HG02943 (cell line): ENCODE results near the gene GRIK4.

Source experiments
- ATAC-seq: cut with Tn5 transposase; IDR thresholded peaks from one replicate; pipeline ENCODE4 v1.9.1; 2021; ENCODE audit warnings: mild to moderate bottlenecking, low read depth, moderate library complexity; ENCODE audit not compliant: unreplicated experiment

GRIK4 gene

DNA sequence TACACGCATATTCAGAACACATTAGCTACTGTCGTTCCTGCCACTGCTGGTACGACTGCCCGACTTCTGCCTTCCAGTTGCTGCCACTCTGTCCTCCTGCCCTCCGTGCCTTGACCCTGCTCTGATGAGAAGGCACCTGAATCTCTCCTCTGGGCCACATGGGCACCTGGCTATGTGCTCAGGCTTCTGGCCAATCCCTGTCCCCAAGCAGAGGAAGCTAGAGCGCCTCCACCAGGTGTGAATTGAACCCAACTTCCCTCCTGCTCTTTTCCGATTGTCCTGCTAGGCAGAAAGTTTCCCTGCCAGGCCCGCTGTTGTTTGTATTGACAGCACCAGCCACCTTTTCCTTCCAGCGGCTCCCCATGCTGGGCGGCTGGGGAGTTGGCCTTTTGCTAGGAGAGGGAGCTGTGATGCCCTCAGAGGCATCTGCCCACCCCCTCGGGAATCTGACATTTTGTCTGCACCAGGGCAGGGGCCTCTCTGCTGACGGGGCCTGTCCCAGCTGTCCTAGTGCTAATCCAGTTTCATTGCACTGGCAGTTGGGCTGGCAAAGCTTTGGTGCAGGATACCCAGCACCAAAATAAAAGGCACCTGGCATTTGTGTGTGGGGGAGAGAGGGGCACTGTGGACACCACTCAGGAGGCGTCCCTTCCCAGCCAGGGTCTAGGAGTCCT, 118.0 kb downstream of the GRIK4 start:
- ATAC-seq: no peak

- ATAC-seq: no peak
Observed at GRCh38 chr11:120630122-120630521, 118.6 kb downstream of the GRIK4 start.

DNA sequence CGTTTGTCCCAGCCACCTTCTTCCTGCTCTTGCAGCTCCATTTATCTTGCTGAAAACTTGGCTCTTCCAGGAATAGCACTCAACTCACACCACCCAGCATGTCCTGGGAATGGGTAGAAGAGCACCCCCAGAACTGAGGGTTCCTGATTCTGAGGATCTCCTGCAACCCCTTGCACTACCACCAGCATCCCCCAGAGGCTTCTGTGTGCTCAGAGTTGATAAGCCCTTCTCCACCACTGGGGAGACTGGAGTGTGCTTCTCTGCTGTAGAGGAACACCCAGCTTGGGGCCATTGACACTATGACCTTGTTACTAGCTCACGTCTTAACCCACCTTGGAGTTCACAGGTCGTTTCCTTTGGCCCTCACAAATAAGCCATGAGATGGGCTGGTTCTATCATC, 121.0 kb downstream of the GRIK4 start:
- ATAC-seq: no peak

DNA sequence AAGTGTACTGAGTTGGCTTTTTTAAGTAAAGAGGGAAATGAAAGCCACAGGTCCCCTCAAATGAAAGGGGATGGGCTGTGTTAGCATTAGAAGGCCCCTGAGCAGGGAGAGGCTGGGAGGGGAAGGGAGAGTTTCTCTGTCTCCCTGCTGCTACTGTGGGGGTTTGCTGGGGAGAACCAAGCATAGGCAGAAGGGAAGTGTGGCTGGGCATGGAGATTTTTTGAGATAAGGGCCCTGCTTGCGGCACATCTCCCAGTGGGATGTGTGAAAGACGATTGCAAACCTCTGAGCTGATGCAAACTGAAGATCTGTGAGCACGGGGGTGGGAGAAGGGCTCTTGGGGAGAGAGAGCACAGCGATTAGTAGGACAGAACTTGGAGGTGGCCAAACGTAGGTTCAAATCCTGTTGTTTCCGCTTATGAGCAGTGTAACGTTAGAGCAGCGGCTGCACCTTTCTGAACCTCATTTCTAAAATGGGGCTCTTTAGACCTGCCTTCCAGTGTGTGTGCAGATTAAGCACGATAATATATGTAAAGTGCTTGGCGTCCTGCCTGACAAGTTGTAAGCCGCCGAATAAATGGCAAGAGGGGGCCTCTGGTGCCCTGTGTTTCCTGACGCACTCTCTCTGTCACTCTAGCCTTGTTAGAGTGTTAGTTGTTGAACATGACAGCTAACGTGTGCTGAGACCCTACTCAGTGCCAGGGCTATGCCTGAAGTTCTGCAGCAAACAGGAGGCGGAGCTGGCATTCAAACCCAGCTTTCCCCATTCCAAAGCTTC, 122.3 kb downstream of the GRIK4 start:
- ATAC-seq: no peak

- ATAC-seq: no peak
Observed at GRCh38 chr11:120634706-120635105, 123.2 kb downstream of the GRIK4 start.

DNA sequence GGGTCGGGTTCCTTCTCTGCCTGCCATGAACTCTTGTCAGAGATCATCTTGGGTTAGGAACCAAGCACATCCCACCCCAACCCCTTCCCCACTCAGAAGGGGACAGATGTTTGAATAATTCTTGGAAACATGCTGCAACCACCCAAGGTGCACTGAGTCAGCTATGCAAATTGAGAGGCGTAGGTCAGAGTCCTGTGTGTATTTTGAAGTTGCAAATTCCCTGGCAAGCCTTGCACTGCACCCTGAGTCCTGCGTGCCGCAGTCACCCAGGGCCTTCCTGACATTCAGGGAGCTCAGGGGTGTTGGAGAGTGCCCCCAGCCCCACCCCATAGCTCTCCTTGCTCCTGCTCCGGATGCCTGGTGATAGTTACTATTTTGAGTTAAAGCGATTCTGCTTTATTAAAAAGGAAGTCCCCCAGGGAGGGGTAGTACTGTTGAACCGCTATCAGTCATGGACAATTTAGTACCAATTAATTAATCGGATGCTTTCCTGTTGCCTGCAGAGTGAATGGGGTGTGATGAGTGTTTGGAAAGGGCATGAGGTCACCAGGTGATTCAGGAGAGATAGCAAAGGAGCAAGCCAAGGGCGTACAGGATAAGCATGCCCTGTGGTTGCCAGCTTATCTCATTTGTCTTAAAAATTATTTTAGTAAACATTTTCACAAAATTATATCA, 123.7 kb downstream of the GRIK4 start:
- no peak for ATAC-seq

- no peak for ATAC-seq
Observed at GRCh38 chr11:120637131-120637530, 125.6 kb downstream of the GRIK4 start.

- ATAC-seq: no peak
Observed at GRCh38 chr11:120642196-120642894, 130.8 kb downstream of the GRIK4 start.

DNA sequence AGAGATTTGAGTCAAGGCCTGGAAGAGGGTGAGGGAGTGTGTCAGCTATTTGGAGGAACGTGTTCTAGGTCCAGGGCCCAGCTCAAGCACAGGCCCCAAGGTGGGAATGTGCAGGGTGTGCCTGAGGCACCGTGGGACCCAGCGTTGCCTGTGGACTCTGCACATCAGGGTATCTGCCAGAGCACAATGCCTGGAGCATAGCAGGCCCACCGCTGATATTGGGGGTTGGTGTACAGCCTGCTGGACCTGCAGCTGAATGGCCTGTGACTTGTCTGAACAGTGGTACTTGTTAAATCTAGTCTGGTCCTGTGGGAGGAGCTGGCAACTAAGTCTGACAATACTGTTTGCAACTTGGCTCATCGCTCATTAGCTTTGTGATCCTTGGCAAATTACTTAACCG, 131.7 kb downstream of the GRIK4 start:
- ATAC-seq: no peak

- no peak for ATAC-seq
Observed at GRCh38 chr11:120645639-120646038, 134.1 kb downstream of the GRIK4 start.

DNA sequence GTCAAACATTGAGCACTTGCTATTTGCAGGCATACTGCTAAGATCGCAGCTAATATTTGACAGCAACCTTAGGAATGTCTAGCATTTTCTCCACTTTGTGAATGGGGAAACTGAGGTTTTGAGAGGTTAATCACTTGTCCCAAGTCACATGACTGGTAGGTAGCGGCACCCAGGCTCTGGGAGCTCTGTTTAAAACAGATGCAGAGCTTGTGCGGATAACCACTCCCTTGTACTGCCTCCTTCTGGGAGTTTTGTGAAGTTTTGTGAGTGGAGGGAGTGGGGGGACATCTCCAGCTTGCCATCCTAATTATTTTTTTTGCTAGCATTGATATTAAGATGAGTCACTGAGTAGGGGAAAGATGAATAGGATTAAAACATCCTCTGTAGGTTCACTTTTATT, 134.7 kb downstream of the GRIK4 start:
- ATAC-seq: no peak

DNA sequence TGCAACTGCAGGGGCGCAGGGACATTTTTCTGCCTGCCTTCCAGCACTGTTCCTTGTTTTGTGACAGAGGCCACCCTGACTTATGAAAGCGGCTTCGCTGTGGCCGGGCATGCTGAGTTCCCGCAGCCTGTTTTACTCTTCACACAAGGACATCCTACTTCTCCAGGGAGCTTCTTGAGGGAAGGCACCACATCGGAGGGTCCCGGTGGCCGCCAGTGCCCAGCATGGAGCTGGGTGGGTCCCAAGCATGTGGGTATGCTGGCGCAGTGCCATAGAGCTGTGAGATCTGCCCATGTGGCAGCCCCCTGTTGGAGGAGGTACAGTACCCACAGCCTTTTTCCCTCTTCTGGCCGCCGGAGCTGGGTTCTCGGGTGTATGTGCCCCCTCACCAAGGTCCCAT, 136.1 kb downstream of the GRIK4 start:
- ATAC-seq: no peak

- ATAC-seq: no peak
Observed at GRCh38 chr11:120648771-120649170, 137.2 kb downstream of the GRIK4 start.

DNA sequence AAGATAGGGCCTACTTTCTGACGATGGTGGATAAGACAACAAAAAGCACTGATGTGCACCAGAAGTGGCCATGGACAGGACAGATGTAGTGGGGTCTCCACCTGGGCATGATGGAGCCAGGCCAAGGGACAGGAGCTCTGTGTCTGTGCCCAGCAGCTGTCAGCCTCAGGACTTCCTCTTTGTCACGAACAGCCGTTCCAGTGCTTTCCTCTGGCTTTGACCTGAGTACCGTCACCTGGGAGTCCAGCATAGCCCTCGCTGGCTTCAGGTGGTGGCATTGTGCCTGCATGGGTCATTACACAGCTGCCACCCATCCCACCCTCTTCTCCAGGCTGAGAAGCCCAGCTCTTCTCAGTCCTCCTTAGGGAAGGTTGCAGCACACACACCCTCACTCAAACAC, 137.8 kb downstream of the GRIK4 start:
- no peak for ATAC-seq

DNA sequence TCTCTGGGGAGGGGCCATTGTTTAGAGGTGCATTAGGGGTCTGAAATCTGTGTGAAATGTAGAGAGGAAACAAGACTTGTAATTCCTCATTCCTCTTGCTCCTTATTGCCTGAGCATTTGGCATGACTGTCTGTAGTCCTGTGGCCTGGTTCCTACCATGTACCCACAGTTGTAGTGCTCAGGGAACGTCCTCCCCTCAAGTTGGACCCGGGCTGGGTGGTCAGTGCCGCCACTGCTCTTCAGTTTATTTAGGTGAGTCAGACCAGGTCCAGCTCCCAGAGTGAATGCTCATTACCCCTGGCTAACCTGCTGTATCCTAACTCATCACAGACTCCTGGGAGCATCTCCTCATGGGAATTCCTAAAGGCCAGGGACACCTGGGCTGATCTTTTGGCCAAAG, 139.8 kb downstream of the GRIK4 start:
- ATAC-seq: no peak

DNA sequence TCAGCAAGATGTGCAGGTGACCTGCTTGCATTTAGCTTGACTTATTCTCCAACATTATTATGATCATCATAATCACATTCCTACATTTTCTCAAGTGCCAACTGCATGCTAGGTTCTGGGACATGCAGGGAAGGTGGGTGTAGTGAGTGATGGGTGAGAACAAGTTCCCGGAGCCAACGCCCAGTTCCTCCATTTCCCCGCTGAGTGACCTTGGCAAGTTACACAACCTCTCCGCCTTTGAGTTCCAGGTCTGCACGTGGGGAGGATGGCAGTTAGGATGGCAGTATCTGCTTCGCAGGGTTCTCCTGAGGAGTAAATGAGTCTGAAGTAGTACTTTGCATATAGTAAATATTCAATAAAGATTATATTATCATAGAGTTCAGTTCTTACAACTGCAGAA, 140.3 kb downstream of the GRIK4 start:
- ATAC-seq: no peak

- ATAC-seq: no peak
Observed at GRCh38 chr11:120652705-120653335, 141.3 kb downstream of the GRIK4 start.

DNA sequence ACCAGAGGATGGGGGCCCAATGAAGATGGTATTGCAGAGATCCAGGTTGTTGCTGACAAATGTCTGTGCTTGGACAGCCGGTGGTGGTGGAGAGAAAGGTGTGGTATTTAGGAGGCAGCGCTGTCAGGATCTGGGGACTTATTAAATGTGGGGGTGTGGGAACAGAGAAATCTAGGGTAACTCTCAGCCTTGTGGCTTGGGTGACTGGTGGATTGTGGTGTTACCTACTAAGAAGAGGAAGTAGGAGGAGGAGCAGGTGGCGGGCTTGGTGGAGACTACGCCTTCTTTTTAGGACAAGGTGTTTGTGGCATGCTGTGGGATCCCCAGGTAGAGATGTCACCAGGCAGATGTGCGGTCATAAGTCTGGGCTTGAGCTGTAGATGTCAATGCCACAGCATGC, 144.0 kb downstream of the GRIK4 start:
- ATAC-seq: no peak

DNA sequence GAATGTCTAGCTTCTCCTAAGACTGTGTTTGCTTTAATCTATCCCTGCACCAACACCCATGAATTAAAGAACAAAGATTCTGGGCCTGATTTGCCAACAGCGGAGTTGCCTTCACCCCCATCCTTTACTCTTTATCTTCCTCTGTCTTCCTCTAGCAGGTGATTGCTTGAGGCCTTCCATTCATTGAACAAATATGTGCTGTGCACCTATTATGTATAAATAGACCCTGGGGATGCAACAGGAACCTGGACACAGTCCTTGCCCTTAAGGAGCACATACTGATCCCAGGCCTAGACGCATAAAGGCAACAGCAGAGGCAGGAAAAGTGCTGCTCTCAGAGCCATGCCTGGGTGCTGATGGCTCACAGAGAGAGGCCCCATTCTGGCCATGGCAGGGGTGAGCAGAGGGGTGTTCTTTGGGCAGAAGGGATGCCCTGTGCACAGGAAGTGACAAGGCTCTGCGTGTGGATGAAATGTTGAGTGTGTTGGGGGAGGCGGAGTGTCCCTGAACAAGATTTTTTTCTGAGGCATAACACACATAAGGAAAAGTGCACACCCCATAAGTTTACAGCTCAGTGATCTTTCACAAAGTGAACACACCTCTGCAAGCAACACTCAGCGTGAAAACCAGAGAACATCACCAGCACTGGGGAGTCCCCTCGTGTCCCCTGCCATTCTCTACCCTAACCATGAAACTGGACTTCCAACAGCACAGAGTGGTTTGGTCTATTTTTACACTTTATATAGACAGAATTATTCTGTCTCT, 145.9 kb downstream of the GRIK4 start:
- no peak for ATAC-seq

GRCh38 chr11:120658071-120658423, 146.5 kb downstream of the GRIK4 start:
- ATAC-seq: no peak
